GM12892 (cell line): ENCODE results near the gene USP3.

Experiments used
- POLR2A ChIP-seq: IDR thresholded peaks from 2 replicates; pipeline ENCODE4 v1.6.1; 2011; ENCODE audit warnings: low read depth, low read length, control low read depth
- TAF1 ChIP-seq: IDR thresholded peaks from 2 replicates; pipeline ENCODE4 v1.6.1; 2011; ENCODE audit warnings: low read depth, mild to moderate bottlenecking, control low read depth, low read length, borderline replicate concordance

DNA sequence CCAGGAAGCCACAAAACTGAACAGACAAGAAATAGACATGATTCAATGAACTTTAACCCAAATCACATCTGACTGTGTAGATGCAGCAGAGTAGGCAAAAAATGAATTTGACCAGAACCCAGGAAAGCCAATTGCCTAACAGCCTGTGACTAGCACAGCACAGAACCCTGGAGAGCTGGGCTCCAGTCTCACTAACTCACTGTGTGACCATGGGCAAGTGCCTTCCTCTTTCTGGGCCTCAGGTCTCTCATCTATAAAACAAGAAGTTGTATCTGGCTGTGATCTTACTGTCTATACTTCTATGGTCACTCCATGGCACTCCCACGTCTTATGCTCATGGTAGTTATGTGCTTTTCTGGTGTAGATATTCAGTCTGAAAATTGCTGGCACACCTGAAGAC, 48.1 kb upstream of the USP3 start:
- no peak for TF ChIP-seq POLR2A
- no peak for TF ChIP-seq TAF1
